Loucy (cell line): ENCODE data around the gene SUSD6.

Source experiments
- H2AFZ ChIP-seq: fragments of 200-600 bp; sonication (generic); 2 replicates; pipeline ENCODE4 v1.6.0; 2016; ENCODE audit warnings: antibody characterized with exemption, mild to moderate bottlenecking, low read length, moderate library complexity
- H3F3A ChIP-seq: fragments of 200-600 bp; 2 replicates; pipeline ENCODE4 v1.6.0; 2016; ENCODE audit warnings: antibody characterized with exemption, low read depth, mild to moderate bottlenecking
- H3K27me3 ChIP-seq: fragments of 200-600 bp; sonication (generic); 2 replicates; pipeline ENCODE4 v1.6.1; 2014; ENCODE audit warnings: low read length, mild to moderate bottlenecking; ENCODE audit not compliant: insufficient read depth, poor library complexity, severe bottlenecking
- H3K36me3 ChIP-seq: fragments of 200-600 bp; sonication (generic); 2 replicates; pipeline ENCODE4 v1.6.1; 2016; ENCODE audit warnings: low read length; ENCODE audit not compliant: insufficient read depth
- H3K4me1 ChIP-seq: fragments of 200-600 bp; sonication (generic); 2 replicates; pipeline ENCODE4 v1.5.1; 2014; ENCODE audit warnings: low read length, mild to moderate bottlenecking; ENCODE audit not compliant: insufficient read depth, poor library complexity, severe bottlenecking
- H3K4me2 ChIP-seq: fragments of 200-600 bp; sonication (generic); 2 replicates; pipeline ENCODE4 v1.6.0; 2014; ENCODE audit warnings: antibody characterized with exemption, low read length, low read depth, mild to moderate bottlenecking; ENCODE audit not compliant: poor library complexity, severe bottlenecking
- H3K4me3 ChIP-seq: fragments of 200-600 bp; sonication (generic); 2 replicates; pipeline ENCODE4 v1.5.1; 2014; ENCODE audit warnings: low read length, mild to moderate bottlenecking, mixed read lengths; ENCODE audit not compliant: poor library complexity, severe bottlenecking
- H3K79me2 ChIP-seq: fragments of 200-600 bp; sonication (generic); 2 replicates; pipeline ENCODE4 v1.6.1; 2014; ENCODE audit warnings: low read length; ENCODE audit not compliant: insufficient read depth
- H3K9ac ChIP-seq: fragments of 200-600 bp; sonication (generic); 2 replicates; pipeline ENCODE4 v1.6.0; 2014; ENCODE audit warnings: mild to moderate bottlenecking, low read depth, low read length, moderate library complexity; ENCODE audit not compliant: poor library complexity, severe bottlenecking
- H3K9me2 ChIP-seq: fragments of 200-600 bp; sonication (generic); replicated peaks from 2 replicates; pipeline ENCODE4 v1.6.1; 2016; ENCODE audit warnings: low read depth, low read length, mixed read lengths
- H3K9me3 ChIP-seq: fragments of 200-600 bp; sonication (generic); 2 replicates; pipeline ENCODE4 v1.6.1; 2014; ENCODE audit warnings: mild to moderate bottlenecking, antibody characterized with exemption, low read length, low read depth; ENCODE audit not compliant: insufficient read depth
- H4K20me1 ChIP-seq: fragments of 200-600 bp; sonication (generic); 2 replicates; pipeline ENCODE4 v1.6.0; 2014; ENCODE audit warnings: antibody characterized with exemption, low read length, mild to moderate bottlenecking; ENCODE audit not compliant: insufficient read depth, poor library complexity, severe bottlenecking
- EZH2phosphoT487 ChIP-seq: fragments of 200-600 bp; IDR thresholded peaks from 2 replicates; pipeline ENCODE4 v1.6.1; 2018; ENCODE audit warnings: antibody characterized with exemption, mild to moderate bottlenecking, moderate library complexity, borderline replicate concordance
- TF ChIP-seq, protein P1 (sequence below): fragments of 200-600 bp; sonication (generic); conservative IDR thresholded peaks from 2 replicates; pipeline ENCODE4 v1.5.1; 2014; ENCODE audit warnings: mild to moderate bottlenecking, antibody characterized with exemption, low read length

The SUSD6 gene, protein sequence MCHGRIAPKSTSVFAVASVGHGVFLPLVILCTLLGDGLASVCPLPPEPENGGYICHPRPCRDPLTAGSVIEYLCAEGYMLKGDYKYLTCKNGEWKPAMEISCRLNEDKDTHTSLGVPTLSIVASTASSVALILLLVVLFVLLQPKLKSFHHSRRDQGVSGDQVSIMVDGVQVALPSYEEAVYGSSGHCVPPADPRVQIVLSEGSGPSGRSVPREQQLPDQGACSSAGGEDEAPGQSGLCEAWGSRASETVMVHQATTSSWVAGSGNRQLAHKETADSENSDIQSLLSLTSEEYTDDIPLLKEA

DNA sequence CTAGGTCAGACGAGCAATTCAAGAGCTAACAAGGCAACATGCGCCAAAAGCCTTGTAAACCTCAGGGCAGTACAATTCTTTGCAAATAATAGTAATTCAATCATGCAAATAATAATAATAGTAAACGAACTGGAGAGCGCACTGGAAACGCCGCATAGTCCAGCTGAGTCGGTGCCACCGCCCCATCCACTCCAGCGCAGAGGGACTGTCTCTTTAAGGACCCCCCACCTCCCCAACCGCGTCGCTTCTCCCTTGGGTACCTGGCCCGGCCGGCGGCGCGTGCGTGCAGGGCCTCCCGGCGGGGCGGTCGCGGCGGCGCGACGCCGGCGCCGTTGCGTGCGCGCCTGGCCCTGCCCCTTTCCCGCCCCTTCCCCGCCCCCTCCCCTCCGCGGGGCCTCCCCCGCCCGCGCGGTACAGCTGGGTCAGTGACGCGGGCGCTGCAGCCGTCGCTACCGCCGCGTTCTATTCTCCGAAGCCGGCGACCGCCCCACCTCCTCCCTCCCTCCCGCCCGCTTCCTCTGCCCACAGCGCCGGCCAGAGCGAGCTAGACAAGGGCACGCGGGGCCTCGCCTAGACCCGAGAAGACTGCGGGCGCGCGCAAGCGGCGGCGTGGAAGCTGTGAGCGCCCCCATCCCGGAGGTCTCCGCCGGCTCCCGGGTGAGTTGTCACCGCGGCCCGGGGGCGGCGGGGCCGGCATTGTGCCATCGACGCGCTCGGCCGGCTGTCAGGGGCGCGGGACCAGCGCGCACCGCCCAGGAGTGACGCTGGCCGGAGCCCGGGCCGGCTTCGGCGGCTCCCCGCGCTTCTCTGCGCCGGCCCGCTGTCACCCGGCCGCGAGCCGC lies at the start of gene SUSD6:
Gene SUSD6, plus strand, starts transcription at position 425 of the 842 bp plus-strand sequence. CDS start 46,997 bp downstream, outside the sequence.
- Histone ChIP-seq H3K27me3 (no peaks in the 10 kb centered on the region), H3K9me2 (no peaks in the 10 kb centered on the region), H3K36me3 (no peaks in the 10 kb centered on the region), H4K20me1 (peaks cover 29% of the 10 kb centered on the region), H2AFZ (peak within 1 kb of the TSS; percentile 68), H3F3A (no peaks in the 10 kb centered on the region), H3K9me3 (no peaks in the 10 kb centered on the region), H3K4me2 (peak within 1 kb of the TSS; percentile 96), H3K4me3 (peak within 1 kb of the TSS; percentile 94), H3K79me2 (peaks cover 54% of the 10 kb centered on the region), H3K4me1 (peaks cover 54% of the 10 kb centered on the region), H3K9ac (peak within 1 kb of the TSS; percentile 99)
- TF ChIP-seq EZH2phosphoT487 = no peak
- TF ChIP-seq, protein P1, sequence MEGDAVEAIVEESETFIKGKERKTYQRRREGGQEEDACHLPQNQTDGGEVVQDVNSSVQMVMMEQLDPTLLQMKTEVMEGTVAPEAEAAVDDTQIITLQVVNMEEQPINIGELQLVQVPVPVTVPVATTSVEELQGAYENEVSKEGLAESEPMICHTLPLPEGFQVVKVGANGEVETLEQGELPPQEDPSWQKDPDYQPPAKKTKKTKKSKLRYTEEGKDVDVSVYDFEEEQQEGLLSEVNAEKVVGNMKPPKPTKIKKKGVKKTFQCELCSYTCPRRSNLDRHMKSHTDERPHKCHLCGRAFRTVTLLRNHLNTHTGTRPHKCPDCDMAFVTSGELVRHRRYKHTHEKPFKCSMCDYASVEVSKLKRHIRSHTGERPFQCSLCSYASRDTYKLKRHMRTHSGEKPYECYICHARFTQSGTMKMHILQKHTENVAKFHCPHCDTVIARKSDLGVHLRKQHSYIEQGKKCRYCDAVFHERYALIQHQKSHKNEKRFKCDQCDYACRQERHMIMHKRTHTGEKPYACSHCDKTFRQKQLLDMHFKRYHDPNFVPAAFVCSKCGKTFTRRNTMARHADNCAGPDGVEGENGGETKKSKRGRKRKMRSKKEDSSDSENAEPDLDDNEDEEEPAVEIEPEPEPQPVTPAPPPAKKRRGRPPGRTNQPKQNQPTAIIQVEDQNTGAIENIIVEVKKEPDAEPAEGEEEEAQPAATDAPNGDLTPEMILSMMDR = no peak

DNA sequence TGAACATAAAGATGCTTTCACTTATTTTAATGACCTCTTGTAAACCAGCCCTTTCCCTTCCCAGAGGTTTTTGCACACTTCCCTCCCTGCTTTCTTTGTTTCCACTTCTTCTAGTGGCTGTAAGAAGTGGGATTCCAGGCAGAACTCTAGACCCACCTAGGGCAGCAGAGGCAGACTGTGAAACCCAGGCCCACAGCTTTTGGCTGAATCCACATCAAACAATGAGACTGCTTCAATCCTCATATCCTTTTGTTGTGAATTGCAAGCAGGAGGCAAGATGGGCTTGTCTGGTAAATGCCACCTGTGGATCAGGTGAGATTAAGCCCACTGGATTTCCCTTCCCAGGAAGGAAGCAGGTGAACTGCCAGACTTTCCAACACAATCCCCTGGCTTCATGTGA lies 49.5 kb upstream of the SUSD6 start:
- Histone ChIP-seq H3K79me2 (no peaks in the 10 kb centered on the region), H3K9me3 (no peaks in the 10 kb centered on the region), H3K36me3 (no peaks in the 10 kb centered on the region), H3K4me3 (no peak overlapping the region), H3K9ac (no peak overlapping the region), H3F3A (no peaks in the 10 kb centered on the region), H3K9me2 (no peaks in the 10 kb centered on the region), H3K4me2 (no peak overlapping the region), H3K27me3 (no peaks in the 10 kb centered on the region), H2AFZ (no peak overlapping the region), H3K4me1 (no peaks in the 10 kb centered on the region), H4K20me1 (no peaks in the 10 kb centered on the region)
- TF ChIP-seq, protein P1 = no peak
- TF ChIP-seq EZH2phosphoT487 = no peak

DNA sequence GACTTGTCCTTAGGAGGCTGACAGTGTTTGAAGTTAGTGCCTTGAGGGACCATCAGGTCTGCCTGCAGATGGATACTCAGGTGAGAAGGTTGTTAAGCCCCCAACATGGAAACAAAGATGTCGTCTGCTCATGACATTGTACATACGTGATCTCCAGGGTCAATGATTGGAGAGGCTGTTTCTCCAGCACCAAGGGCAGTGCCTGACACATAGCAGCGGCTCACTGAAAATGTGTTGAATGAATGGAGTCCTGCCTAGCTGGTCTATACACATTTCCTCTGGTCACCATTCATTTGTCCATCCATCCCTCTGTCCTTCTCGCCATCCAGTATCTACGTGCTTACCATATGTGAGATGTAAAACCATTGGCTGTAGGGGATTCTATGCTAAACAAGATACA lies 43.8 kb upstream of the SUSD6 start:
- no peaks in the 10 kb centered on the region for H3K9me2 ChIP-seq
- no peaks in the 10 kb centered on the region for H4K20me1 ChIP-seq
- H3K27me3 ChIP-seq = no peaks in the 10 kb centered on the region
- no peaks in the 10 kb centered on the region for H3K79me2 ChIP-seq
- no peak overlapping the region for H3K4me3 ChIP-seq
- no peaks in the 10 kb centered on the region for H3K9me3 ChIP-seq
- no peaks in the 10 kb centered on the region for H3K4me1 ChIP-seq
- H3F3A ChIP-seq = no peaks in the 10 kb centered on the region
- no peak overlapping the region for H3K9ac ChIP-seq
- H3K36me3 ChIP-seq = no peaks in the 10 kb centered on the region
- TF ChIP-seq, protein P1 = no peak
- no peak for TF ChIP-seq EZH2phosphoT487
- H3K4me2 ChIP-seq = no peak overlapping the region
- no peak overlapping the region for H2AFZ ChIP-seq
